Stimulated activated CD8-positive, alpha-beta memory T cell treated with anti-CD3 and anti-CD28 coated beads, Interleukin-15, amount 100 ng/mL, for 1 hour (primary cell): ENCODE results near the gene UCK2.

Experiments
- DNase-seq: peaks from one replicate; pipeline ENCODE4 v3.0.0-alpha.2; 2020; ENCODE audit warnings: low read depth

The UCK2 gene

DNA sequence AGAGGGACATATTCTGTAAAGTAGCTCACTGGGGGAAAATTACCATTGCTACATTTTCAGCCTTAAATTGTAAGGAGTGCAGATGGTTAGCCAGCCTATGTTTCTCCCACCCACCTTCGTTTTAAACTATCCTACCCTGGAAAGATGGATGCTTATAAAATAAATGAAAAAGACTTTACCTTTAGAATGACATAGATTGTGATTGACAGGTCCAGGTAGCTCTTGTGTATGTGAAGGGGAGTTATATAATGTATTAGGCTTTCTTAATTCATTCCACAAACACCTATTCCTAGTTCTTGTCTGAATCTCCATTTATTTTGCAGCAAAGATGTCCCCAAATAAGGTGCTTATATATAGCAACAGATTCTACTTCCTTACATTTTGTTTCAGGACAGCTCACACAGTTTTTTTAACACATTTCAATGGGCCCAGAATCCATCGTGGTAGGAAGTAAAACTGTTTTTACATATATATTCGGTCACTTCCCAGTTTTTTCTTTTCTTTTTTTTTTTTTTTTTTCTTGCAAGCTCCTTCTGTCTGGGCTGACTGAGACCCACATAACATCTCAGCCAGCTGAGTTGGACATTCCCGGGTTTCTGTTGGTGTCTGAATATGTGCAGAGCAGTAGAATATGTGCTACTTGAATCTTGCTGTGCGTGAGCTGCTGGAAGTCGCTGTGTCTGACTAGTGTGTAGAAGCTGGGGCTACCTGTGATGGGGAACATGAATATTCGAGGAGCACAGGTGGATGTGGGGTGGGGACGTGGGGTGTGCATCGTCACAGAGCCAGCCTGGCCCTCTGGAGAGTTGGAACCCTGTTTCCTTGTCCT lies 27.8 kb downstream of the UCK2 start:
- DNase-seq, result no peak

GRCh38 chr1:165856021-165856420 lies 28.6 kb downstream of the UCK2 start:
- DNase-seq, result no peak

GRCh38 chr1:165856606-165857005 lies 29.2 kb downstream of the UCK2 start:
- DNase-seq, result no peak

DNA sequence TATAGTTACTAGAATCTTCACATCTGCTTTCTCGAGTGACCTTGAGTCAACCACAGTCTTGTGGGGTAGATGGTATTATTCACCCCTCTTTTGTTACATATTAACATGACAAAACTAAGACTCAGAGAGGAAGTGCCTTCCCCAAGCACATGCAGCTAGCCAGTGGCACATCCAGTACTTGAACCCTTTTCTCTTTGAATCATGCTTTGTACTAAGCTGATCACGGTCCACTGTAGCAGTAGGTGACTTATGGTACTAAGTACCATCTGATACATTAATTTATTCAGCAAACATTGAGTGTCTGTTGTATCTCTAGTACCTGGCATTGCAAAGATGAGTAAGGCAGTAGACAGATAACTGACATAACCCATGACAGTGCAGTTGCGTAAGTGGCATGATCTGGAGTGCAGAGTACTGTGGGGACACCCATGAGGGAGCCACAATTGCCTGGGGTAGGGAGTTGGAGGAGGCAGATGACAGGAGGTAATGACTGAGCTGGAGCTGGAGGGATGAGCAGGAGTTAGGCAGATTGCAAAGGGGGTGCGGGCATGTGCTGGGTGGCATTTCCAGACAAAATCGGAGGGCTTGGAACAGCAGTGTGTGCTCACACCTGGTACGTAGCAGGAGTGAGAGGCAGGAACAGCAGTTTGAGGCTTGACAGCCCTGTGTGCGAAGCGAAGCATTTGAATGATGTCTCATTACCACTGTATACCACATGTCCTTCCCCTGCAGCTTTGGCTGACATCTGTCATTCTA lies 29.8 kb downstream of the UCK2 start:
- DNase-seq, result no peak

- no peak for DNase-seq
These were observed 31.0 kb downstream of the UCK2 start for GRCh38 chr1:165858364-165858823.

- no peak for DNase-seq
These were observed 31.8 kb downstream of the UCK2 start for GRCh38 chr1:165858967-165859845.

DNA sequence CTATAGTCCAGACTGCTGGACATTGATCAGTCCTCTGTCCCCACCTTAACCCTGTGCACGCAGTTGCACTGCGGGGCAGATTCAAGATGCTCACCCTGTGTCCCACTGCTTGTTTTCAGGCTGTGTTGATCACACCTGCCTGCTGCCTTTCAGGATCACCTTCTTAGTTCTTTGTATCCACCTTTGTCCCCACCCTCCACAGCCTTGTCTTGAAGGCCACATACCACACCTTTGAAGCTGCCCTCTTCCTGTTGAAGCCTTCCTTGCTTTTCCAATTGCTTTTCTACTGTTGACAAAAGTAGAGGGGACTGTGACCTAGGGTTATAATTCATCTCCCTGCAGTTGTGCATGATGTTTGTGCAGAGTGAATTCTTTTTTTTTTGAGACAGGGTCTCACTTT lies 32.7 kb downstream of the UCK2 start:
- DNase-seq, result no peak

- DNase-seq, result no peak
These were observed 34.5 kb downstream of the UCK2 start for GRCh38 chr1:165861911-165862310.

DNA sequence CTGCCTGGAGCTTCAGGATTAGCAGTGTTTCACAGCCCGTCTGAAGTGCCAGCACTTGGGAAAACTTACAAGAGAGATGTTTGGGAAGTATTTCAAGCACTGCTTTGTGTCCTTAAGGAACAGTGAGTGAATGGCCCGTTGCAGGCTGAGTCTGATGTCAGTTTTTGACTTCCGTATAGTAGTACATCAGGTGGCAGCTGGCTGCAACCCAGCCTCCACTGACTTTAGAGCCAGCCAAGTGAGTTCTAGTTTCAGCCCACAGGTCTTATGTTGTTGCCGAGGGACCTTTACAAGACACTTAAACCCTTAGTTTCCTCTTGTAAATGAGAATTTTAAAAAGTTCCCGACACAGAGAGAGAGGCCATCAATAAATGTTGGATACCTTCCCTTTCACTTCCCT lies 35.0 kb downstream of the UCK2 start:
- DNase-seq, result no peak

- no peak for DNase-seq
These were observed 35.9 kb downstream of the UCK2 start for GRCh38 chr1:165863346-165863745.

GRCh38 chr1:165865633-165866340 lies 38.4 kb downstream of the UCK2 start:
- no peak for DNase-seq

DNA sequence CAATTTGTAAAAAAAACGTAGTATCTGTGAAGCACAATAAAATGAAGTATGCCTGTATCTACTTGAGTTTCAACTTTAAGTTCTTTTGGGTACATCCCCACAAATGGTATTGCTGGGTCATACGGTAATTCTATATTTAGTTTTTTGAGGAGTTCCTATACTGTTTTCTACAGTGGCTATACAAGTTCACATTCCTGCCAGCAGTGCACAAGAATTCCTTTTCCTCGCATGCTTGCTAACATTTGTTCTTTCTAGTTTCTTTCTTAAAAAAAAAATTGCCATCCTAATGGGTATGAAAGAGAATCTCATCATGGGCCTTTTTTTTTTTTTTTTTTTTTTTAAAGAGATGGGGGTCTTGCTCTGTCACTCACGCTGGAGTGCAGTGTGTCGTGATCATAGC lies 41.9 kb downstream of the UCK2 start:
- DNase-seq, result no peak

DNA sequence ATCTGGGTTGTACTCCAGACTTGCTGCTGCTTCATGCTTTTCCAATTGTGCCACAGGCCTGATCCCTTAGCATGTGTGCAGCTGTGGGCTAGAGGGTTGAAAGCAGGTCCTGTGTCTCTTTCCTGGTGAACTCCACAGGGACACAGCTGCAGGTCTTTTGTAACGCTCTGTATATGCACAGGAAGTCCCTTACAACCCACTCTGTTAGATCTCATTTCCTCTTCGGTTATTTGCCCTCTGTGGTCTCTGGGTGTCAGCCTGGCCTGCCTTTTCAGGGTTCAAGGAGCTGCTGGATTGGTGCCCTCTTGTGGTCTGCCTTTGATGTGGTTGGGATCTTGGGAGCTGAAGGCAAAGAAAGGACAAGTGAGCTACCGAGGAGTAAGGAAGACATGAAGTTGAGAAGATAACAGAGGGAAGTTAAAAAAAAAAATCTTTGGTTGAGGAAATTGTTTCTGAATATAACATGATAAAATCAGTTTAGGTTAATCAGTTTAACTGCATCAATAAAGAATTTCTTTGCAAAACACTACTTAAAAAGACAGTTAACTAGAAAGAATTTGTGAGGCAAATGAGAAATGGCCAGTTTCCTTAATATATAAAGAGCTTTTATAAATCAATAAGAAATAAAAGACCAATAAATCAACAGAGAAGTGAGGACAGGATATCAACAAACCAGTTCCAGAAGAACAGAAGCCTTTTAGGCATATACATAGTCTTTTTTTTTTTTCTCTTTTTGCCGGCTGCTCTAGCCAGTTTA lies 44.1 kb downstream of the UCK2 start:
- peak; percentile 8 for DNase-seq

GRCh38 chr1:165873481-165873880 lies 46.1 kb downstream of the UCK2 start:
- DNase-seq, result no peak

- DNase-seq, result no peak
These were observed 47.2 kb downstream of the UCK2 start for GRCh38 chr1:165874643-165875042.

GRCh38 chr1:165875171-165875570 lies 47.8 kb downstream of the UCK2 start:
- DNase-seq, result no peak

GRCh38 chr1:165875604-165876003 lies 48.2 kb downstream of the UCK2 start:
- DNase-seq, result no peak

- DNase-seq, result no peak
These were observed 48.7 kb downstream of the UCK2 start for GRCh38 chr1:165876121-165876520.

DNA sequence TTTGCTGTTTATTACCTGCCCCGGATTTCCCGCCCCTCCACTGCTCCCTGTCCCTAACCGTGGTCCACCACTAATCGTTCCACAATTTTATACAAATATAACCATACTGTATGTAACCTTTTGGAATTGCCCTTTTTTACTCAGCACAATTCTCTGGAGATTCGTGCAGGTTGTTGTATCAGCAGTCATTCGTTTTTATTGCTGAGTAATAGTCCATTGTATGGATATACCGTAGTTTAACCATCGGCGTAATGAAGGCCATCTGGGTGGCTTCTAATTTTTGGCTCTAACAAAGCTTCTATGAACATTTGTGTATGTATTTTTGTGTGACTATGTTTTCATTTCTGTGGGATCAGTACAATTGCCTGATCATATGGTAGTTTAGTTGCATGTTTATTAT lies 50.0 kb downstream of the UCK2 start:
- no peak for DNase-seq

- no peak for DNase-seq
These were observed 50.6 kb downstream of the UCK2 start for GRCh38 chr1:165877940-165878556.

DNA sequence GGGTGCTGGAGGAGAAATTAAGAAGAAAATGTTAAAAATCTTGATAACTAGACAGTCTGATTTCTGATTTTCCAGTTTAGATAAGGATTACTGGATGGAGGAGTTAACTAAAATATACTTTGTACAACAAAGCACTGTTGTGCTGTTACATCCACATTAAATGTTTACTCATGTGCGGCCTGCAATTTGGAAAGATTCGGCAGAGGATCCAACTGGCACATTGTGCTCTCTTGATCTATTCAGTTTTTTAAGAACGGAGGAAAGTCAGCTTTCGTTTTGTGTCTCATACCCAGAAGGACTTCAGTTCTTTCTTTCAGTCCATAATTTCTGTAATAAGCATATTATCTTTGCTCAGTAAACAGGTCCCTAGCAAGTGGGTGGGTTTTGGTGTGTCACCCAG lies 52.5 kb downstream of the UCK2 start:
- DNase-seq, result no peak
